ENCODE data around the gene TUT1. TPM values are rescaled to one million over a fixed set of nuclear protein-coding genes. Genes with fewer than 3 reads are reported as not detected.

TUT1 gene
- total RNA-seq, 1 experiment from 2014 or later: 19.9 TPM

GRCh38 chr11:62553839-62554361, 37.4 kb downstream of the TUT1 start:
- ATAC-seq: peak; percentile 22
- ChIA-PET CTCF (interaction anchor here (0.7 kb wide), 1 partner anchor 130 kb away, joined by 6 read pairs; no protein-coding TSS in a partner anchor), POLR2A (interaction anchor here (0.6 to 1.0 kb wide), 2 partner anchors 70 to 114 kb away, joined by 3 to 5 read pairs; no protein-coding TSS in a partner anchor)
- no TSS peak for BruUV-seq (replicated peaks)
- Histone ChIP-seq H3K9me3 (ENCODE audit: control insufficient read depth, insufficient read depth, low read depth, low read length) (no peaks in the 10 kb centered on the region), H3K4me1 (ENCODE audit: control insufficient read depth, insufficient read depth, low read length) (peaks cover 88% of the 10 kb centered on the region), H3K36me3 (ENCODE audit: control insufficient read depth, insufficient read depth, low read length) (peaks cover under 1% of the 10 kb centered on the region; the same call in 1 of the 2 replicates), H3K27me3 (ENCODE audit: control insufficient read depth, insufficient read depth, low read length) (no peaks in the 10 kb centered on the region), H3K4me3 (ENCODE audit: low read depth in 2 of 2, low read length in 2 of 2) (peak overlapping the region in 1 of 2 experiments; percentile 47; a peak in 2 of 4 replicates), H3K27ac (ENCODE audit: low read length) (peak overlapping the region; percentile 94)
- in situ Hi-C loops (cut with HindIII; ENCODE audit: low pct_unique_long_range_greater_than_20kb, low sequenced_read_pairs) (no loop called here), intact Hi-C loops (cut with micrococcal nuclease; ENCODE audit: unreplicated experiment) (no loop called here)
- DNase-seq (ENCODE audit: low read depth, low spot score): peak; percentile 85
- no peak for TF ChIP-seq SIN3A (IDR thresholded peaks at IDR 0.05; ENCODE audit: borderline replicate concordance, insufficient read depth, low read depth, low read length)
- no peak for TF ChIP-seq CTCF (IDR thresholded peaks at IDR 0.05)
- TF ChIP-seq POLR2AphosphoS5 (IDR thresholded peaks at IDR 0.05; ENCODE audit: low read depth, low read length): no peak
- no peak for TF ChIP-seq TCF7L2 (IDR thresholded peaks at IDR 0.05; ENCODE audit: low read depth, low read length)
- TF ChIP-seq REST (IDR thresholded peaks at IDR 0.05; ENCODE audit: insufficient read depth in 1 of 2, low read depth in 2 of 2, low read length in 1 of 2): no peak

DNA sequence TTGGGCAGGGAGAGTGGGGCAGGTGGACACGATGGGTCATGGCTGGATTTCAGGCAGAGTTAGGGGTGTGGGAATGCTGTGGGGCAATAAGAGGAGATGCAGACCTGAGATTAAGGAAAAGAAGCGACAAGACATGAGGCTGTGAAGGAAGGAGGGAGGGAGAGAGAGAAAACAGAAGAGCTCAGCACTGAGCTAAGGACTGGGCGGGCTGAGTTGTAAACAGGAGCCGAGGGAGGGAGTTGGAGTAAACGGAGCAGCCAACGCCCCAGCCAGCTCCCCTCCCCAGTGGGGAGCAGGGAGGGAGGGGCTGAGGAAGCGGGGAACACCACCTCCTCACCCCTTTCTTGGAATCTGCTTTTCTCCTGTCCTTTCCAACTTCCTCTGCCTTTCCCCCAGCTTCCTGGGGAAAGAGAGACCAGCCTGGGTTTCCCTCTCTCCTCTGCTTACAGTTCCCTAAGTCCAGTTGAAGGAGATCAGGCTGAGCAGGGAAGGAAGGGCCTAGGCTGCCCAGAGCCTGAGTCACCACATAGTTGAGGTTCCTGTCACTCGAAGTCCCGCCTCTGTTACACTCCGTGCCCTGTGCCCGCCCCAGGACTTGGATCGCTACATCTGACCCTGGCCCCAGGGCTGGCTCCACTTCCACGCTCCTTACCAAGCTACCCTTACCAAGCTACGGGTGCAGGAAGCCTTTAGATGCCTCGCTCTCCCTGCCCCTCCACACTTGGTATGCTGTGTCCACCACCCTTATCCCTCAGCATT, 38.1 kb downstream of the TUT1 start:
- in situ Hi-C loops (cut with HindIII; ENCODE audit: low pct_unique_long_range_greater_than_20kb, low sequenced_read_pairs) (no loop called here), intact Hi-C loops (cut with micrococcal nuclease; ENCODE audit: unreplicated experiment) (no loop called here)
- Histone ChIP-seq H3K27ac (ENCODE audit: low read length) (peak overlapping the region; percentile 94), H3K36me3 (ENCODE audit: control insufficient read depth, insufficient read depth, low read length) (no peaks in the 10 kb centered on the region; the same call in 1 of the 2 replicates), H3K4me1 (ENCODE audit: control insufficient read depth, insufficient read depth, low read length) (peaks cover 88% of the 10 kb centered on the region), H3K27me3 (ENCODE audit: control insufficient read depth, insufficient read depth, low read length) (no peaks in the 10 kb centered on the region), H3K9me3 (ENCODE audit: control insufficient read depth, insufficient read depth, low read depth, low read length) (no peaks in the 10 kb centered on the region), H3K4me3 (ENCODE audit: low read depth in 2 of 2, low read length in 2 of 2) (peak overlapping the region; percentile 5 to 47; a peak in 3 of 4 replicates)
- TF ChIP-seq CTCF (IDR thresholded peaks at IDR 0.05) (no peak), REST (IDR thresholded peaks at IDR 0.05; ENCODE audit: insufficient read depth in 1 of 2, low read depth in 2 of 2, low read length in 1 of 2) (no peak), SIN3A (IDR thresholded peaks at IDR 0.05; ENCODE audit: borderline replicate concordance, insufficient read depth, low read depth, low read length) (no peak; the same call in 1 of the 2 replicates), POLR2AphosphoS5 (IDR thresholded peaks at IDR 0.05; ENCODE audit: low read depth, low read length) (peak; percentile 74), TCF7L2 (IDR thresholded peaks at IDR 0.05; ENCODE audit: low read depth, low read length) (peak; percentile 30; the same call in 1 of the 2 replicates)
- TSS peak; percentile 81 for BruUV-seq (replicated peaks)
- ATAC-seq: peak; percentile 83
- DNase-seq (ENCODE audit: low read depth, low spot score): peak; percentile 87
- CTCF ChIA-PET: interaction anchor here (1.0 to 2.3 kb wide), 2 partner anchors 10 to 159 kb away, joined by 3 to 13 read pairs; no protein-coding TSS in a partner anchor
- POLR2A ChIA-PET: interaction anchor here (0.5 to 1.4 kb wide), 8 partner anchors 10 to 176 kb away, joined by 3 to 8 read pairs (median 4); no protein-coding TSS in a partner anchor

All from Panc1 (cell line).